ENCODE measurements around the gene NRIP3.
"Not testable (repeated sequence)": the region's sequence is repeated elsewhere in the genome, so short reads cannot be mapped to it uniquely, and the experiment has no call there.

The NRIP3 gene

GRCh38 chr11:9014826-9015225 is 11.0 kb upstream of the NRIP3 start:
- no peak for DNase-seq

DNA sequence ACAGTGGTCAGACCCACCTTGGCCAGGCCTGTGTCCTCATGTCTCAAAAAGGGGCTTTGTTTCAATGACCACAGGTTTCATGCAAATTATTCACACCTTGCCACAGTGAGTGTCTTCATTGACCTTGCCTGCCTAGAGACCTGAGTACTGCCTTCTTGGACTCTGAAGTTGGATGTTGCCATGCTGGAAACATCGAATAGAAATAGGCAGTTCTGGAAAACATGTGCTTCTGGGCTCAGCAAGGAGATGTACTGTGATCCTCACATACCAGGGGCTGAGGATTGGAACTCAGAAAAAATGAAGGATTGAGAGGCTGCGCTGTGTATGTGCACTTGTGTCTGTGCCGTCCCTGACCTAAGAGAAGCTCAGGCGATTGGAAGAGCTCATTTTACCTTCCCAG is 9.6 kb upstream of the NRIP3 start:
- DNase-seq: no peak

DNA sequence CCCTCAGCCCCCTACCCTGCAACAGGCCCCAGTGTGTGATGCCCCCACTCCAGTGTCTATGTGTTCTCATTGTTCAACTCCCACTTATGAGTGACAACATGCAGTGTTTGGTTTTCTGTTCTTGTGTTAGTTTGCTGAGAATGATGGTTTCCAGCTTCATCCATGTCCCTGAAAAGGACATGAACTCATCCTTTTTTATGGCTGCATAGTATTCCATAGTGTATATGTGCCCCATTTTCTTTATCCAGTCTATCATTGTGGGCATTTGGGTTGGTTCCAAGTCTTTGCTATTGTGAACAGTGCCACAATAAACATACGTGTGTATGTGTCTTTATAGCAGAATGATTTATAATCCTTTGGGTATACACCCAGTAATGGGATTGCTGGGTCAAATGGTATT is 5.7 kb upstream of the NRIP3 start:
- DNase-seq: not testable (repeated sequence)

DNA sequence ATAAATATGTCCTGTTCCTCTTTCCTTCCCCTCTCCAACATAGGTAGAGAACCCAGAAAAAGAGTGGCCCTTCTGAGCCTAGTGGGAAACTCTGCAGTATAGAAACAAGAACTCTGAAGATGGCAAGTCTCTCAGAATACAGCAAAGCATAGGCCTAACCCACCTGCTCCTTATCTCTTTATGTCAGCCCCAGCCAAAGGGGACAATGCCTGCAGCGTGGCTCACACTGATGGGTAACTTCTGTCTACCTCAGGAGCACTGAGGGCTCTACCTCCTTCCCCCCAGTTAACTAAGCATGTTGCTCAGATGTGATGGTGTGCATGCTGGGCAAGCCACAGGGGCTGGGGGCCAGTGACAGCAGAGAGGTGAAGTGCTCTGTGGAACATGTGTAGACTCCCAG is 4.9 kb upstream of the NRIP3 start:
- DNase-seq: no peak

DNA sequence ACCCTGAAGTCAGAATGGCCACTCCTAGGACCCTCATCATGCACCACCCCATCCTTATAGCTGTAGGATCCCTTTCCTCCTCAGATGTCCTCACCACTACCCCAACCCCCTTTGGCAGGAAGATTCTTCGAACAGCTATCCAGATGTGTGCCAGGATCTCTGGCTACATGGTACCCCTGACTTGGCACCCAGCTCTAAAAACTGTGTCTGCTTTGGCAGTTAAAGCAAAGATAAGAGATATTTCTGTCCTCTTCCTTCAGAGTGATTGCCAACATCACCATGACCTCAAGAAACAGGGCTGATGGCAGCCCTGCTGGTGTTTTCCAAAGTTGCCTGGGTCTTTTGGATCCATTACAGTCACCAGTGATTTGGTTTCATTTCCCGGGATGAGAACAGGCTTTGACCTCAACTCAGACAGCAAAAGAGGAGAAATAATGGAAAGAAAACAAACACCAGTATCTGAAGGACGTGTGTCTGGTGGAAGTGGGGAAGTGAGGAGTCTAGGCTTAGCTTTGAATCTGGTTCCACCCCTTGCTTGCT is 4.3 kb upstream of the NRIP3 start:
- DNase-seq: no peak

DNA sequence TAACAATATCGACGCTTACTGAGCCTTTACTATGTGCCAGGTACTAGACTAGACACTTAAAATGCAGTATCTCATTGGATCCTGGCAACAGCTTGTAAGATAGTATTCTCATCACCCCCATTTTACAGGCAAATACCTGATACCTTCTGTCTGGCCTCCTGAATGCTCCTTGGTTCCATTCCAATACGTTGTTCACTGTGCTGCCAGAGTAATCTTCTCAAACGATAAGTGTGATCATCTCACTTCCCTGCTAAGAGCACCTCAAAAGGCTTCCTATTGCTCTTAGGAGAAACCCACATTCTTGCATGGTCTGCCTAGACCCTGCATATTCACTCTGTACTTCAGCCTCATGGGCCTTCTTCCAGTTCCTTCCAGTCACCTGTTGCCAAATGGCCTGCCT is 1.3 kb upstream of the NRIP3 start:
- DNase-seq: no peak

DNA sequence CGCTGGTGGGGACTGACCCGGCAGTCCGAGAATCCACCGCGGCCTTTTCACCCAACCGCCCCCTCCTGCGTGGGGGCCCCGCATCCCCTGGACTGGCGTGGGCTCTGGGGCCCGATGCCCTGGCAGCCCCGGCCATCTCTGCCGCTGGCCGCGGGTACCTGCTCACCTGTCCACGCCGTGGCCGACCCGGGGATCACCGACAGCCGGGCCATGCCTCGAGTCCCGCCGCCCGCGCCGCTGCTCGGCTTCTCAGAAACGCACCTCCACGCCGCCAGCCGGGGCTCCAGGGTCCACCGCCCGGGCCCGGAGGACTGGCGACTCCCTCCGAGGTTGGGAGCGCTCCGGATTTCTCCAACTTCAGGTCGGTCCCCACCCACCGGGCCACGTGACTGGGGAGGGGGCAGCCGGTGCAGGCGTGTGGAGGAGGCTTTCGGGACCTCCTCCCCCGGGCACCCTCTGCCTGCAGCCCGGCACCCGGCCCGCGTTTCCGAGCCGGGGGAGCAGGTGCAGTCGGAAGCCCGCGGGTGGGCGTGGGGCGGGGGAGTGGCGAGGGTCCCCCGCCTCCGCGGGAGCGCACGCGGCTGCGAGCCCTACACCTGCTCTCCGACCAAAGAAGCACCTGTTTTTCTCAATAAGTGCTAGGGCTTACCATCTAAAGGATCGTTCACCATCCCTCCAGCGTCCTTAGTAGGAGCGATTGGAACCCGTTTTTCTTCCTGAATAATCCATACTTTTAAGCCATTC is 554 bp upstream of the NRIP3 start:
- no peak for DNase-seq

DNA sequence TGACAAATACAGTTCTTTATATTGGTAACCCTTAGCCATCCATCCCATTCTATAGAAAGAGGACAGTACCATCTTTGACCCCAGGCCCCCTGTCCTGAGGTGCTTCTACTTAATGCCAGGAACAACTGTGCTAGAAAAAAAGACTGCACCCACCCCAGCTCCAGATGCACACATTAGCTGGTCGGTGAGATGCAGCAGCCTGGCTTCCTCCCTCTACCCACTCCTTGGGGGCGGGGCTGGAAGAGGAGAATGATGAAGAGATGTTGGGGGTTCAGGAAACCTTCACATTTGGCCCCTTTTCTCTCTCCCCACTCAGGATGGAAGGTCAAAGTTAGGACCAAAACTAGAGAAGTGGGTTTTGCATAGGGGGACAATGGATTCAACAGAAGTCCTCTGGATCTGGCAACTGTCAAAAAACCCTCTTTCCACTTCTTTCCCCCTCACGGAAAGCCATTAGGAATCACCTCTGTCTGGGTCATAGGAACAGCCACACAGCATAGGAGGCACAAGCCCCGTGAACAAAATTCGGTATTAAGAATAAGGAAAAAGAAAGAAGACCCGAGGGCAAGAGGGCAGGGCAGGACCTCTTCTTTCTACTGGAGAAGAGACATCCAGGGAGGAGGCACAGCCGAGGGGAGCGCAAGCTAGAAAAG is 755 bp downstream of the NRIP3 start:
- no peak for DNase-seq

- peak; percentile 84 for DNase-seq
Observed at GRCh38 chr11:9001736-9002135, 2.1 kb downstream of the NRIP3 start.

GRCh38 chr11:8998017-8998416 is 5.8 kb downstream of the NRIP3 start:
- no peak for DNase-seq

- no peak for DNase-seq
Observed at GRCh38 chr11:8997451-8997850, 6.3 kb downstream of the NRIP3 start.

DNA sequence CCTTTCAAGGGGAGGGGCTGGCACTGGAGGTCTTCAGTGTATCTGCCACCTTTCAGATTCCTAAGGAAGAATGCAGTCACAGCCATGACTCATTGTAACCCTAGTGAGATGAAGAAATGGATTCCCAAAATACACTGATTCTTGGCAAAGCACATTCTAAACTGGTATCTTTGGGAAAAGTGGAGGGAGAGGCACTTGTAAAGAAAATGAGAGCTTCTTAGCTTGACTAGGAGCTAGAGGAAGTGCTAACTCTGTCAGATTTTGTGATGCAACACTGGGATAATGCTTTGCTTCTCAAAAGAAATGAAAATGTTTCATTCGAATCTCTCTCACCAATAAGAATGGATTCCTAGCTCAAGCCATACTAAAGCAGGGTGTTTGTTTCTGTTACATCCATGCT is 14.3 kb downstream of the NRIP3 start:
- peak; percentile 79 for DNase-seq

GRCh38 chr11:8988329-8989234 is 15.2 kb downstream of the NRIP3 start:
- peak; percentile 87 for DNase-seq

DNA sequence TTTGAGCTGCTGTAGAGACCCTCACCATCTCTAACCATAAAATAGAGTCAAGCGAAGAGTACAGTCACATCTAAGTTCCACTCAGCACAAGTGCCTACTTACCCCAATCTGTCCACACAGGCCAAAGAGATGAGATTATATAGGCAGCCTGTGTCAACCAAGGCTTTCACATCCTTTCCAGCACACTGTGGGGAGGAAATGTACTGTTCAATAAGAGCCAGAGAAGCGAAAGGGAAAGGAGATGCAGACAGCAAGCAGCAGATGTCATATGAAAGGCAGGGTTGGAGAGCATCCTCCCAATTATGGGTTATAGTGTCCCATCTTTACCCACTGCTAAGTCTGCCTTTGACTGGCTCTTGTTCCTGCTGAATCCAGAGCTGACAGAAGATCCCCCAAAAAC is 16.4 kb downstream of the NRIP3 start:
- no peak for DNase-seq

DNA sequence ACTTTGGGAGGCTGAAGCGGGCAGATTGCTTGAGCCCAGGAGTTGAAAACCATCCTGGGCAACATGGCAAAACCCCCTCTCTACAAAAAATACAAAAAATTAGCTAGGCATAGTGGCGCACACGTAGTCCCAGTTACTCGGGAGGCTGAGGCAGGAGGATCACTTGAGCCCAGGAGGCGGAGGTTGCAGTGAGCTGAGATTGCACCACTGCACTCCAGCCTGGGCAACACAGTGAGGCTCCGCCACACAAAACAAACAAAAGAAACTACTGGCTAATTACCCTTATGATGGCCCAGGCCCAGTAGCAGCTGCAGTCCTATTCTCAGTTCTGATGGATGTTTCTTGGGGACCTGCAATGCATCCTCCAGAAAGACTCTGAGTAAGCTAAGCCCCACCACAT is 17.0 kb downstream of the NRIP3 start:
- DNase-seq: not testable (repeated sequence)

DNA sequence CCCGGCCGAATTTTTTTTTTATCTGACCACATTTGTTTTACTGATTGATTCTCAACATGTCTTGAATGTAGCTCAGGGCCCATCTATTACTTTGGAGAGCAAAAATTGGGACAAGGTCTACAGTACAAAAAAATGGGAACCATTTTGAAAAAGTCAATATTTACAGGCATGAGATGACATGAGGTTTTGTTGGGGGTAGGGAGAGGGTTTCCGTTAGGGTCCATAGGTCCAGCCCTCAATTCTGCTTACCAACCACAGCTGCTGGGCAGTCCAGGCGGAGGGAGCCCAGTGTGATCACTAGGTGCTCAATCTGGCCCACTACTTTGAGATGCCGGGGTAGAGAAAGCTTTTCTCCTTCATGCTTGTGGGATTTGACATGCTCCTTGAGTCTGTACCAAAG is 18.3 kb downstream of the NRIP3 start:
- no peak for DNase-seq

GRCh38 chr11:8983552-8983951 is 20.2 kb downstream of the NRIP3 start:
- no peak for DNase-seq

- DNase-seq: no peak
Observed at GRCh38 chr11:8980485-8980884, 23.3 kb downstream of the NRIP3 start.

DNA sequence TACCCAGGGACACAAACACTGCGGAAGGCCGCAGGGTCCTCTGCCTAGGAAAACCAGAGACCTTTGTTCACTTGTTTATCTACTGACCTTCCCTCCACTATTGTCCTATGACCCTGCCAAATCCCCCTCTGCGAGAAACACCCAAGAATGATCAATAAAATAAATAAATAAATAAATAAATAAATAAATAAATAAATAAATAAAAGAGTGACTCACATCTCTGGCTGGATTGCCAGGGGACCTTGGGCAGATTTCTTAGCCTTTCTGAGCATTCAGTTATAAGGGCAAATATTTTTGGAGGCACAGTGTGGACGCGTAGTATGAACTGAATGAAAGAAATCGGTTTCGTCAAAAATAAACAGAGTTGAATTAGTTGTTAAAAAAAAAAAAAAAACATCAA is 24.4 kb downstream of the NRIP3 start:
- DNase-seq: not testable (repeated sequence)

GRCh38 chr11:8973121-8973520 is 30.7 kb downstream of the NRIP3 start:
- peak; percentile 16 for DNase-seq

DNA sequence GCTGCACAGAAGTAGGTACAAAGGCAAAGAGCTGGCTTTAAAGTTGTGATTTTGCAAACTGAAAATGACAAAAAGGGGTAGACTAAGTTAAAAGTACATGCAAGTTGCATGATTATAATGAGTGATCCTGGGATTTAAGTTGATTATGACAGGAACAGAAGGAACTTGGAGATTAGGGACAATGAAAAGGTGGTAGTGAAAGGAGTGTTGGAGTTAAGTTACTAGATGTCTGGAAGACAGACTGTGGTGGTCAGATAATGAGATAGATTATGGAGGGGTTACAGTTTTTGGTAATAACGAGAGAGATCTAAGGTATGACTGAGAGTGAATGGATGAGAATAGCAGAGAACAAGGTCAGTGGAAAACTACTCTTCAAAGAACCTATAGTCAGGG is 31.9 kb downstream of the NRIP3 start:
- DNase-seq: peak; percentile 20

DNA sequence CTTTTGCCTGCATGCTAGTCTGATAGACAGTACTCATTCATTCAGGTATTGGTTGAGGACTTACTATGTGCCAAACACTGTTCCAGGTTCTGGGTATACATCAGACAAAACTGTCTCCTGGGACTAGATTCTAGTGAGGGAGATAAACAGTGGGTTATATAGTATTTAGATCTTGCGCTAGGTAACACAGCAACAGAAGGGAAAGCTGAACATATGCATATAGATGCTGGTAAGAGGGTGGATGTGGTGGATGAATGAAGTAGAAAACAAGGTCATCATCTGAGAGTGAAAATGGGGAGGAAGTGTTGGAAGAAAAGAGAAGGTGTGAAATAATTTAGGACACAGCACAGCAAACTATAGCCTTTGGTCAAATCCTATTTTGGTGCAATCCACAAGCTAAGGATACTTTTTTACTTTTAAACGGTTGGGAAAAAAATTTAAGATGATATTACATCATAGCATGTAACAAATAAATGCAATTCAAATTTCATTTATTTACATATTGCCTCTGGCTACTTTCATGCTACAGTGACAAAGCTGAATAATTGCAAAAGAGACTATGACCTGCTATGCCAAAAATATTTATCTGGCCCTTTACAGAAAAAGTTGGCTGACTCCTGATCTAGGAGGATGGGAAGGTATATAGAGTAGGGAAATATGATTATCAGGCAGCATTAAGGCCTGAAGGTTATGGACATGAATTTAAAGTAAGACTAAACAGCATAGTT is 32.4 kb downstream of the NRIP3 start:
- DNase-seq: no peak

DNA sequence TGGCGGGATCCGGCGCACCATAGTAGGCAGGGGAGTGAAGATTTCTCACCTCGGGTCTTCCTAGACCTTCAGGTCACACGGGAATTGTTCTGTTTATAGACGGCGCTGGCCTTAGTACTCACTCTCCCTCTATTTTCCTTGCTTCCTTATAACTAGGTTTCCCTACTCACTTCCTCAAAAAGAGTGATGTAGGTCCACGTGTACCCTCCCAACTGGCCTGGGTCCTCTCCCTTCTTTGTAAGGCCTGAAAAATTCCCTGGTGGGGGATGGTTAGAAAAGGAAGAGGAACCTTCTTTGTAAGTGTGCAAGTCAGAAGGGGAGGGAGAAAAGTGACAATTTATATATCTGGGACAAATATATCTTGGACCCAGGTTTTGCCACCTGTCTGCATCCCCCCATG is 36.6 kb downstream of the NRIP3 start:
- no peak for DNase-seq
